ENCODE data around the gene PCDHA4. TPM values are rescaled to one million over a fixed set of nuclear protein-coding genes. Genes with fewer than 3 reads are reported as not detected.

The PCDHA4 gene
- total and polyA plus RNA-seq, 9 of the 15 experiments (the other 6 are each of a cell fraction or from before 2014, with no cell fraction given), result not detected

DNA sequence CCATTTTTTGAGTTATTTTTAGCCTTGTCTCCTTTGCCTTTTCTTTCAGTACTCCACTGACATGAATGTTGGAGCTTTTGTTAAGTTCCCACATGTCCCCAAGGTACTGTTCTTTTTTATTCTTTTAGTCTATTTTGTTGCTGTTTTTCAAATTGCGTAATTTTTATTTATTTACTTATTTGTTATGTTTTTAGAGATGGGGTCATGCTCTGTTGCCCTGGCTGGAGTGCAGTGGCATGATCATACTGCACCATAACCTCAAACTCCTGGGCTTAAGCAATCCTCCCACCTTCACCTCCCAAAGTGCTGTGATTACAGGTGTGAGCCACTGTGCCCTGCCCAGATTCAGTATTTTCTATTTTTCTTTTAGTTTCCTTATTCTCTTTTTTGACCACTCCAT lies 26.4 kb upstream of the PCDHA4 start (continued):
- TF ChIP-seq KDM1A (IDR thresholded peaks at IDR 0.05) (no peak), RCOR1 (IDR thresholded peaks at IDR 0.05; ENCODE audit: borderline replicate concordance in 1 of 2, low read depth in 2 of 2, low read length in 2 of 2) (no peak), CBX8 (IDR thresholded peaks at IDR 0.05; ENCODE audit: borderline replicate concordance, extremely low read depth, low read depth, low read length, poor library complexity, severe bottlenecking) (no peak), RUNX1 (IDR thresholded peaks at IDR 0.05; ENCODE audit: low read depth) (no peak)

DNA sequence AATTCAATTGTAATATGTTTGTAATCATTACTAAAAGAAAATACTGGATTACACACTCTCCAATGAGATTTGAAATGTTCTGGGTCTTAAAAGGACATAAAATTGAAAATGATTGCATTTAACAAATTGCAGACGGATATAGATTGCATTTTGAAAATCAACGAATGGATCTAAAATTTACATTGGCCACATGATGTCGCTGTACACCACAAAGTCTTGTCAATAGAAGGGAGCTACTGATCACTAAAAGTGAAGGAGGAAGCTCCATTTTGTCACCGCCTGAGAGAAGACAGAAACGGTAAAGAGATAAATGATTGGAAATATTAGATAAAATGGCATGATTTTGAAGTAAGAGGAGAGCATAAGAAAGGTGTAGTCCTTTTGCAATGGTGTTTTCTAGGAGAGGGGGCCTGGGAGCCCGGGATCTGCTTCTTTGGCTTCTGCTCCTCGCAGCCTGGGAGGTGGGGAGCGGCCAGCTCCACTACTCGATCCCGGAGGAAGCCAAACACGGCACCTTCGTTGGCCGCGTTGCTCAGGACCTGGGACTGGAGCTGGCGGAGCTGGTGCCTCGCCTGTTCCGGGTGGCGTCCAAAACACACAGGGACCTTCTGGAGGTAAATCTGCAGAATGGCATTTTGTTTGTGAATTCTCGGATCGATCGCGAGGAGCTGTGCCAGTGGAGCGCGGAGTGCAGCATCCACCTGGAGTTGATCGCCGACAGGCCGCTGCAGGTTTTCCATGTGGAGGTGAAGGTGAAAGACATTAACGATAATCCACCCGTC lies 20.8 kb upstream of the PCDHA4 start, which contains the start of gene PCDHA1:
Gene PCDHA1, plus strand, starts transcription at position 236 of the 782 bp plus-strand sequence.
- no peak for FAIRE-seq
- no peak within 1 kb of the TSS for H3K9ac ChIP-seq (ENCODE audit: insufficient read depth in 1 of 2, low read depth in 2 of 2, low read length in 2 of 2)
- peaks cover 0 to 4% of the 10 kb centered on the region in 2 experiments; a peak in 1 of 5 replicates for H3K27me3 ChIP-seq (ENCODE audit: control insufficient read depth in 2 of 2, insufficient read depth in 2 of 2, low read length in 2 of 2)
- ChIA-PET CTCF (ENCODE audit: low intra/inter-chr PET ratio) (no interaction called here), POLR2A (interaction anchor here (0.8 kb wide), 1 partner anchor 246 kb away, joined by 3 read pairs; no protein-coding TSS in a partner anchor)
- no peaks in the 10 kb centered on the region for H4K20me1 ChIP-seq (replicated peaks; ENCODE audit: control insufficient read depth, insufficient read depth, low read length)
- no peak for ATAC-seq
- no peaks in the 10 kb centered on the region for H3K9me1 ChIP-seq (ENCODE audit: control insufficient read depth, insufficient read depth, low read length)
- no peaks in the 10 kb centered on the region for H3K79me2 ChIP-seq (ENCODE audit: control insufficient read depth, insufficient read depth, low read length)
- in situ Hi-C loops (cut with MboI) (no loop called here), intact Hi-C loops (cut with micrococcal nuclease) (loop anchor here (1.0 kb wide), 1 partner anchor 255 kb away; no protein-coding TSS in a partner anchor)
- H3K36me3 ChIP-seq (ENCODE audit: control insufficient read depth, insufficient read depth, low read length), result no peaks in the 10 kb centered on the region
- 7% methylated on average over 29 of the region's 29 CpGs for WGBS (ENCODE audit: insufficient coverage, low coverage, missing lambda C conversion rate)
- BruUV-seq (replicated peaks), result no TSS peak
- no peak within 1 kb of the TSS for H3K4me3 ChIP-seq
- no peak within 1 kb of the TSS for H3K27ac ChIP-seq (ENCODE audit: extremely low read depth, low read depth, low read length)
- H2AFZ ChIP-seq (ENCODE audit: low read depth, low read length), result no peak within 1 kb of the TSS
- peak in 3 of 4 experiments; percentile 9 to 16 (median 11) for DNase-seq (ENCODE audit: extremely low read depth in 1 of 4, low spot score in 3 of 4)
- H3K4me1 ChIP-seq (replicated peaks in 1 of 2; ENCODE audit: control insufficient read depth in 2 of 2, insufficient read depth in 2 of 2, low read length in 2 of 2), result peaks cover 0 to 2% of the 10 kb centered on the region in 2 experiments; a peak in 1 of 5 replicates
- H3K4me2 ChIP-seq (ENCODE audit: insufficient read depth, low read length), result no peak within 1 kb of the TSS
- no peaks in the 10 kb centered on the region for H3K9me3 ChIP-seq (replicated peaks; ENCODE audit: control insufficient read depth, insufficient read depth, low read depth, low read length)
- TF ChIP-seq RAD21 (CRISPR knock-in tag; conservative IDR thresholded peaks at IDR 0.05 in 1 of 2, IDR thresholded peaks at IDR 0.05 in 1 of 2) (peak in 1 of 2 experiments; percentile 33; a peak in 2 of 4 replicates), PTTG1 (tag; IDR thresholded peaks at IDR 0.05; ENCODE audit: low read depth) (no peak), SNIP1 (IDR thresholded peaks at IDR 0.05; ENCODE audit: low read depth) (no peak), KAT8 (IDR thresholded peaks at IDR 0.05; ENCODE audit: low read depth) (no peak), ZC3H8 (IDR thresholded peaks at IDR 0.05) (no peak), OTX1 (CRISPR knock-in tag; IDR thresholded peaks at IDR 0.05) (no peak), ZNF146 (CRISPR knock-in tag; IDR thresholded peaks at IDR 0.05; ENCODE audit: unreplicated experiment) (no peak), NR2C1 (IDR thresholded peaks at IDR 0.05) (no peak), NR2C1 (tag; IDR thresholded peaks at IDR 0.05) (no peak), FOSL1 (tag; conservative IDR thresholded peaks at IDR 0.05) (no peak)
- TF ChIP-seq, protein P1, sequence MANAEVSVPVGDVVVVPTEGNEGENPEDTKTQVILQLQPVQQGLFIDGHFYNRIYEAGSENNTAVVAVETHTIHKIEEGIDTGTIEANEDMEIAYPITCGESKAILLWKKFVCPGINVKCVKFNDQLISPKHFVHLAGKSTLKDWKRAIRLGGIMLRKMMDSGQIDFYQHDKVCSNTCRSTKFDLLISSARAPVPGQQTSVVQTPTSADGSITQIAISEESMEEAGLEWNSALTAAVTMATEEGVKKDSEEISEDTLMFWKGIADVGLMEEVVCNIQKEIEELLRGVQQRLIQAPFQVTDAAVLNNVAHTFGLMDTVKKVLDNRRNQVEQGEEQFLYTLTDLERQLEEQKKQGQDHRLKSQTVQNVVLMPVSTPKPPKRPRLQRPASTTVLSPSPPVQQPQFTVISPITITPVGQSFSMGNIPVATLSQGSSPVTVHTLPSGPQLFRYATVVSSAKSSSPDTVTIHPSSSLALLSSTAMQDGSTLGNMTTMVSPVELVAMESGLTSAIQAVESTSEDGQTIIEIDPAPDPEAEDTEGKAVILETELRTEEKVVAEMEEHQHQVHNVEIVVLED (CRISPR knock-in tag; IDR thresholded peaks at IDR 0.05), result no peak
- TF ChIP-seq, protein P2, sequence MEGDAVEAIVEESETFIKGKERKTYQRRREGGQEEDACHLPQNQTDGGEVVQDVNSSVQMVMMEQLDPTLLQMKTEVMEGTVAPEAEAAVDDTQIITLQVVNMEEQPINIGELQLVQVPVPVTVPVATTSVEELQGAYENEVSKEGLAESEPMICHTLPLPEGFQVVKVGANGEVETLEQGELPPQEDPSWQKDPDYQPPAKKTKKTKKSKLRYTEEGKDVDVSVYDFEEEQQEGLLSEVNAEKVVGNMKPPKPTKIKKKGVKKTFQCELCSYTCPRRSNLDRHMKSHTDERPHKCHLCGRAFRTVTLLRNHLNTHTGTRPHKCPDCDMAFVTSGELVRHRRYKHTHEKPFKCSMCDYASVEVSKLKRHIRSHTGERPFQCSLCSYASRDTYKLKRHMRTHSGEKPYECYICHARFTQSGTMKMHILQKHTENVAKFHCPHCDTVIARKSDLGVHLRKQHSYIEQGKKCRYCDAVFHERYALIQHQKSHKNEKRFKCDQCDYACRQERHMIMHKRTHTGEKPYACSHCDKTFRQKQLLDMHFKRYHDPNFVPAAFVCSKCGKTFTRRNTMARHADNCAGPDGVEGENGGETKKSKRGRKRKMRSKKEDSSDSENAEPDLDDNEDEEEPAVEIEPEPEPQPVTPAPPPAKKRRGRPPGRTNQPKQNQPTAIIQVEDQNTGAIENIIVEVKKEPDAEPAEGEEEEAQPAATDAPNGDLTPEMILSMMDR (IDR thresholded peaks at IDR 0.05 in 2 of 3, conservative IDR thresholded peaks at IDR 0.05 in 1 of 3; ENCODE audit: insufficient read depth in 2 of 3, low read depth in 1 of 3, low read length in 3 of 3), result peak; percentile 16 to 36 (median 25); a peak in 3 of 6 replicates

Data from K562 (cell line).